Calu3 (cell line): ENCODE measurements around the gene CDK5R2. TPM values are rescaled to one million over a fixed set of nuclear protein-coding genes. Genes with fewer than 3 reads are reported as not detected.

Experiments used
- BruUV-seq: library from RNA; stranded (reverse); fragments of 400-500 nt; replicated peaks from 2 replicates; lab custom pipeline; 2021; lab: Mats Ljungman, UMichigan
- CTCF ChIA-PET: fragments of 300-600 bp; sonication (Branson Sonifier 250); formaldehyde crosslinking; loops from one replicate; lab custom pipeline; 2022; ENCODE audit warnings: antibody characterized with exemption; lab: Charles Lee
- DNase-seq: peaks from one replicate; pipeline ENCODE4 v3.0.0; 2022
- H3K27ac Mint-ChIP-seq: one replicate; pipeline ENCODE4 v1.8.0; 2022; ENCODE audit warnings: mixed read lengths; ENCODE audit not compliant: unreplicated experiment
- H3K27me3 Mint-ChIP-seq: one replicate; pipeline ENCODE4 v1.8.0; 2022; ENCODE audit warnings: mixed read lengths; ENCODE audit not compliant: unreplicated experiment
- H3K36me3 Mint-ChIP-seq: one replicate; pipeline ENCODE4 v1.8.0; 2022; ENCODE audit warnings: mild to moderate bottlenecking, moderate library complexity, mixed read lengths; ENCODE audit not compliant: insufficient read depth, unreplicated experiment
- H3K4me1 Mint-ChIP-seq: one replicate; pipeline ENCODE4 v1.8.0; 2022; ENCODE audit warnings: mild to moderate bottlenecking, low read depth, mixed read lengths; ENCODE audit not compliant: unreplicated experiment
- H3K4me3 Mint-ChIP-seq: one replicate; pipeline ENCODE4 v1.8.0; 2022; ENCODE audit warnings: mild to moderate bottlenecking, low read depth, moderate library complexity, mixed read lengths; ENCODE audit not compliant: unreplicated experiment
- H3K9me3 Mint-ChIP-seq: one replicate; pipeline ENCODE4 v1.8.0; 2022; ENCODE audit warnings: low read depth, mixed read lengths; ENCODE audit not compliant: unreplicated experiment
- intact Hi-C: fragments of 100-400 bp; cut with micrococcal nuclease; formaldehyde crosslinking; loops from one replicate; pipeline ENCODE4 v1.10.0; 2022; ENCODE audit not compliant: unreplicated experiment
- total RNA-seq: library from RNA; stranded (reverse); gene quantifications from 2 replicates; pipeline ENCODE4 v1.2.3, GENCODE V29; 2022
- TF ChIP-seq, protein P1 (sequence below): fragments of 200-600 bp; IDR thresholded peaks from one replicate; pipeline ENCODE4 v1.8.0; 2022; ENCODE audit warnings: antibody characterized with exemption; ENCODE audit not compliant: unreplicated experiment

Gene CDK5R2
- total RNA-seq, 1 experiment from 2014 or later = 0.59 TPM

DNA sequence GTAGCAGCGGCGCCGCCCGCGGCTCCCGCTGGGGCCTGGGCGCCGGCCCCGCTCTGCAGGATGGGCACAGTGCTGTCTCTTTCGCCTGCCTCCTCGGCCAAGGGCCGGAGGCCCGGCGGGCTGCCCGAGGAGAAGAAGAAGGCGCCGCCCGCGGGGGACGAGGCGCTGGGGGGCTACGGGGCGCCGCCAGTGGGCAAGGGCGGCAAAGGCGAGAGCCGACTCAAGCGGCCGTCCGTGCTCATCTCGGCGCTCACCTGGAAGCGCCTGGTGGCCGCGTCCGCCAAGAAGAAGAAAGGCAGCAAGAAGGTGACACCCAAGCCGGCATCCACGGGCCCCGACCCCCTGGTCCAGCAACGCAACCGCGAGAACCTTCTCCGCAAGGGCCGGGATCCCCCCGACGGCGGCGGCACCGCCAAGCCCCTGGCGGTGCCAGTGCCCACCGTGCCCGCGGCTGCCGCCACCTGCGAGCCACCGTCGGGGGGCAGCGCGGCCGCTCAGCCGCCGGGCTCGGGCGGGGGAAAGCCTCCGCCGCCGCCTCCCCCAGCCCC is 369 bp downstream of the CDK5R2 start:
- Mint-ChIP-seq H3K27me3 (peaks cover 78% of the 10 kb centered on the region), H3K9me3 (no peaks in the 10 kb centered on the region), H3K4me1 (peaks cover 28% of the 10 kb centered on the region), H3K4me3 (peak overlapping the region; percentile 42), H3K27ac (peak overlapping the region; percentile 43), H3K36me3 (peaks cover 29% of the 10 kb centered on the region)
- no peak for DNase-seq
- intact Hi-C loops = no loop called here
- BruUV-seq = no TSS peak
- TF ChIP-seq, protein P1, sequence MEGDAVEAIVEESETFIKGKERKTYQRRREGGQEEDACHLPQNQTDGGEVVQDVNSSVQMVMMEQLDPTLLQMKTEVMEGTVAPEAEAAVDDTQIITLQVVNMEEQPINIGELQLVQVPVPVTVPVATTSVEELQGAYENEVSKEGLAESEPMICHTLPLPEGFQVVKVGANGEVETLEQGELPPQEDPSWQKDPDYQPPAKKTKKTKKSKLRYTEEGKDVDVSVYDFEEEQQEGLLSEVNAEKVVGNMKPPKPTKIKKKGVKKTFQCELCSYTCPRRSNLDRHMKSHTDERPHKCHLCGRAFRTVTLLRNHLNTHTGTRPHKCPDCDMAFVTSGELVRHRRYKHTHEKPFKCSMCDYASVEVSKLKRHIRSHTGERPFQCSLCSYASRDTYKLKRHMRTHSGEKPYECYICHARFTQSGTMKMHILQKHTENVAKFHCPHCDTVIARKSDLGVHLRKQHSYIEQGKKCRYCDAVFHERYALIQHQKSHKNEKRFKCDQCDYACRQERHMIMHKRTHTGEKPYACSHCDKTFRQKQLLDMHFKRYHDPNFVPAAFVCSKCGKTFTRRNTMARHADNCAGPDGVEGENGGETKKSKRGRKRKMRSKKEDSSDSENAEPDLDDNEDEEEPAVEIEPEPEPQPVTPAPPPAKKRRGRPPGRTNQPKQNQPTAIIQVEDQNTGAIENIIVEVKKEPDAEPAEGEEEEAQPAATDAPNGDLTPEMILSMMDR = peak; percentile 20
- CTCF ChIA-PET = interaction anchor here (0.8 to 1.2 kb wide), 2 partner anchors 42 to 63 kb away, joined by 3 to 4 read pairs; no protein-coding TSS in a partner anchor

DNA sequence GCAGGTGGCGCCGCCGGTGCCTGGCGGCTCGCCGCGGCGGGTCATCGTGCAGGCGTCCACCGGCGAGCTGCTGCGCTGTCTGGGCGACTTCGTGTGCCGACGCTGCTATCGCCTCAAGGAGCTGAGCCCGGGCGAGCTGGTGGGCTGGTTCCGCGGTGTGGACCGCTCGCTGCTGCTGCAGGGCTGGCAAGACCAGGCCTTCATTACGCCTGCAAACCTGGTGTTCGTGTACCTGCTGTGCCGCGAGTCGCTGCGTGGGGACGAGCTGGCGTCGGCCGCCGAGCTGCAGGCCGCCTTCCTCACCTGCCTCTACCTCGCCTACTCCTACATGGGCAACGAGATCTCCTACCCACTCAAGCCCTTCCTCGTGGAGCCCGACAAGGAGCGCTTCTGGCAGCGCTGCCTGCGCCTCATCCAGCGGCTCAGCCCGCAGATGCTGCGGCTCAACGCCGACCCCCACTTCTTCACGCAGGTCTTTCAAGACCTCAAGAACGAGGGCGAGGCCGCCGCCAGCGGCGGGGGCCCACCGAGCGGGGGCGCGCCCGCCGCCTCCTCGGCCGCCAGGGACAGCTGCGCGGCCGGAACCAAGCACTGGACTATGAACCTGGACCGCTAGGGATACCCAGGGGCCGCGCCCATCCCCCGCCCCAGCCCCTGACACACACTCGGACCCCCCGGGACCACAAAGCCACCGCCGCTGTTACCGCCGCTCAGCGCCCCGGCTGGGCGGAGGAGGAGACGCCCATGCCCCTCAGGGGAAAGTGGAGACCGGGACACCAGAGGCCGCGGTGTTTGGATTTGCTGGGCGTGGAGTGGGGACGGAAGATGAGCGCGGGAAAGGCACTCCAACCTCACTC is 1.1 kb downstream of the CDK5R2 start:
- intact Hi-C loops = no loop called here
- Mint-ChIP-seq H3K4me1 (peaks cover 28% of the 10 kb centered on the region), H3K9me3 (no peaks in the 10 kb centered on the region), H3K36me3 (peaks cover 29% of the 10 kb centered on the region), H3K27me3 (peaks cover 71% of the 10 kb centered on the region), H3K4me3 (peak overlapping the region; percentile 42), H3K27ac (no peak overlapping the region)
- CTCF ChIA-PET = no interaction called here
- TF ChIP-seq, protein P1 = no peak
- DNase-seq = no peak
- BruUV-seq = no TSS peak

GRCh38 chr2:218961229-218961628 is 1.8 kb downstream of the CDK5R2 start:
- TF ChIP-seq, protein P1 = no peak
- Mint-ChIP-seq H3K27ac (no peak overlapping the region), H3K36me3 (peaks cover 29% of the 10 kb centered on the region), H3K9me3 (no peaks in the 10 kb centered on the region), H3K27me3 (peaks cover 64% of the 10 kb centered on the region), H3K4me3 (peak overlapping the region; percentile 42), H3K4me1 (peaks cover 28% of the 10 kb centered on the region)
- intact Hi-C loops = no loop called here
- BruUV-seq = no TSS peak
- no peak for DNase-seq
- CTCF ChIA-PET = no interaction called here

DNA sequence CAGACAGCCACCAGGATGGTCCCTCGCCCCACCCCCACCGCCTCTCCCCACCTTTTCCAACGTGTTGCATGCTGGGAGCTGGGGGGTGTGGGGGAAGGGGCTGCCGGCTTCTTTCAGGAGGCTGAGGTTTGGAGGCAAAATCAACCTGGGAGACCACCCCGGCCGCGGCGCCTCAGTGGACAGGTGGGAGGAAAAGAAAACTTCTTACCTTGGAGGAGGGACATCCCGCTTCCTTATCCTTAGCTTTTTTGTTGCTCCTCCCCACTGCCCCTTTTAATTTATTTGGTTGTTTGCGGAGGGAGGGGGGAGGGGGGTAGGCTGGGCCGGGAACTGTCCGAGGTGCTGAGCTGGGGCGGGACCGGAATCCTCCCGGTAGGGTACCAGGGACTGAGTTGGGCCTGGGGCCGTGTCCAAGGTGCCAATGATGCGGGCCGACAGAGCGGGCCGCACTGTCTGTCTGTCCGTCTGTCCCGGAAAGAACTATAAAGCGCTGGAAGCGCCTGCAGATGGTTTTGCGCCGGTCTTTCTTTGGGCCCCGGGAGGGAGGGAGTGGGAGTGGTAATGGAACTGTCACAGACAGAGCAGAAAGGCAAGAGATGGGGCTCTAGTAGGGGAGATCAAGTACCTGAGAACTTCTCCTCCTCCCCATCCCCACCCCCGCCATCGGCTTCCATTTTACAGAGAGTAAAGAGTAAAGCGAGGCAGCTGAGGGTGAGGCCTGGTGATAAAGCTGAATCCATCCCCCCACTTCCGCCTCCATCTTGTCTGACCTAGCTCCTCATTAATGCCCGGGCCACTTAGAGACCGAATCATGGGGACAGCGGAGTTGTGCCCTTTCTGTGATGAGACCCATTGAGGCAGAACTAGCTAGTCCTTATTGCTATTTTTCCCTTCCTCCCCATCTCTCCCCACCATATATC is 2.4 kb downstream of the CDK5R2 start:
- H3K4me1 Mint-ChIP-seq = peaks cover 28% of the 10 kb centered on the region
- H3K27ac Mint-ChIP-seq = no peak overlapping the region
- TF ChIP-seq, protein P1 = no peak
- intact Hi-C loops = no loop called here
- no peaks in the 10 kb centered on the region for H3K9me3 Mint-ChIP-seq
- peaks cover 29% of the 10 kb centered on the region for H3K36me3 Mint-ChIP-seq
- CTCF ChIA-PET = no interaction called here
- BruUV-seq = no TSS peak
- peak overlapping the region; percentile 42 for H3K4me3 Mint-ChIP-seq
- H3K27me3 Mint-ChIP-seq = peaks cover 57% of the 10 kb centered on the region
- no peak for DNase-seq
